Measurements from ENCODE around the gene COPG2.
"Not testable (repeated sequence)": the region's sequence is repeated elsewhere in the genome, so short reads cannot be mapped to it uniquely, and the experiment has no call there.

Gene COPG2

DNA sequence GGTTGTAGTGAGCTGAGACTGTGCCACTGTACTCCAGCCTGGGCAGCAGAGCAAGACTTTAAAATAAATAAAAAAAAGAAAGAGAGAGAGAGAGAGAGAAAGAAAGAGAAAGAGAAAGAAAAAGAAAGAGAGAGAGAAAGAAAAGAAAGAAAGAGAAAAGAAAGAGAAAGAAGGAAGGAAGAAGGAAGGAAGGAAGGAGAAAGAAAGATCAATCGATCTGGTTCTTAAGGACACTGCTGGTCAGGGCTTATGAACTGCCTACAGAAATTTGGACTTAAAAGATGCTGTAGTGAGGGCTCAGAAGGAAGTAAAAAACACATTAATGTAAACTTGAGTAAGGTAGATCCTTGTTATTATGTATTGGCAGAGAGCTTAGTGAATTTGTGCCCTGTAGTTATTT is 62.4 kb downstream of the COPG2 start:
- H3K4me3 ChIP-seq (ENCODE audit: low read depth, low read length), result no peak overlapping the region
- DNase-seq (ENCODE audit: low read depth), result no peak
- TF ChIP-seq, protein P1, sequence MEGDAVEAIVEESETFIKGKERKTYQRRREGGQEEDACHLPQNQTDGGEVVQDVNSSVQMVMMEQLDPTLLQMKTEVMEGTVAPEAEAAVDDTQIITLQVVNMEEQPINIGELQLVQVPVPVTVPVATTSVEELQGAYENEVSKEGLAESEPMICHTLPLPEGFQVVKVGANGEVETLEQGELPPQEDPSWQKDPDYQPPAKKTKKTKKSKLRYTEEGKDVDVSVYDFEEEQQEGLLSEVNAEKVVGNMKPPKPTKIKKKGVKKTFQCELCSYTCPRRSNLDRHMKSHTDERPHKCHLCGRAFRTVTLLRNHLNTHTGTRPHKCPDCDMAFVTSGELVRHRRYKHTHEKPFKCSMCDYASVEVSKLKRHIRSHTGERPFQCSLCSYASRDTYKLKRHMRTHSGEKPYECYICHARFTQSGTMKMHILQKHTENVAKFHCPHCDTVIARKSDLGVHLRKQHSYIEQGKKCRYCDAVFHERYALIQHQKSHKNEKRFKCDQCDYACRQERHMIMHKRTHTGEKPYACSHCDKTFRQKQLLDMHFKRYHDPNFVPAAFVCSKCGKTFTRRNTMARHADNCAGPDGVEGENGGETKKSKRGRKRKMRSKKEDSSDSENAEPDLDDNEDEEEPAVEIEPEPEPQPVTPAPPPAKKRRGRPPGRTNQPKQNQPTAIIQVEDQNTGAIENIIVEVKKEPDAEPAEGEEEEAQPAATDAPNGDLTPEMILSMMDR (IDR thresholded peaks at IDR 0.05; ENCODE audit: low read depth, low read length, missing control alignments), result no peak

DNA sequence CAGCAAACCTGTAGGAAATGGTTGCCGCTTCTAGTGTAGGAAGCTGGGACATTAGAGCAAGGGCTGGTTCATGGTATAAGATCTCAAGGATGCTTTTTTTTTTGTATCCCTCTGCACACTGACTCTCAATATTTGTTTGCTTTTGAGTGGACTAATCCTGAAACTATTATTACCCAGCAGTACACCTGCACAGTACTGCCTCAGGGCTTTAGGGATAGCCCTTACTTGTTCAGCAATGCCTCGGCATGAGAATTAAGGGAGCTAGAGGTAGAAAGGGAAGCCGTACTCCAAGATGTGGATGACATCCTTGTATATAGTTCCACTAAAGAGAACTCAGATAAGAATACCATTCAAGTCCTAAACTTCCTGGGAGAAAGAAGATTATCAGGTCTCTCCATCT is 70.5 kb downstream of the COPG2 start:
- DNase-seq (ENCODE audit: low read depth), result no peak
- H3K4me3 ChIP-seq (ENCODE audit: low read depth, low read length), result no peak overlapping the region
- TF ChIP-seq, protein P1 (IDR thresholded peaks at IDR 0.05; ENCODE audit: low read depth, low read length, missing control alignments), result no peak

DNA sequence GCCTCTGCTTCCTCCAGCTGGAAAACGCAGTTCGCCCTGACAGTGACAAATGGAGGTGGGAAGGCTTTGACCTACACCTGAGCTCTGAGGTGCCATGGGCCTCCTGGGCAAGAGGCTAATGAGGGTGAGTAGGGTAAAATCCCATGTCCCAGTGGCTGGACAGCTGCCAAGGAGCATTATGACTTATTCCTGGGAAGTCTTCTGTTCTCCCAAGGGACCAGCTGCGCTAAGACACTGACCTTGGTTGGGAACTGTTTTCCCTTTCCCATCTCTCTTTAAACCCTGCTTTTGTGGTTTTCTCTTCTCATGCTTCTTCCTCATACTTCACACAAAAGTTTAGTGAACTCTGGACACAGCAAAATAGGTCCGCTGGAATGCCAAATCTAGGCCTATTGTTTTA is 72.6 kb downstream of the COPG2 start:
- DNase-seq (ENCODE audit: low read depth), result no peak
- TF ChIP-seq, protein P1 (IDR thresholded peaks at IDR 0.05; ENCODE audit: low read depth, low read length, missing control alignments), result no peak

DNA sequence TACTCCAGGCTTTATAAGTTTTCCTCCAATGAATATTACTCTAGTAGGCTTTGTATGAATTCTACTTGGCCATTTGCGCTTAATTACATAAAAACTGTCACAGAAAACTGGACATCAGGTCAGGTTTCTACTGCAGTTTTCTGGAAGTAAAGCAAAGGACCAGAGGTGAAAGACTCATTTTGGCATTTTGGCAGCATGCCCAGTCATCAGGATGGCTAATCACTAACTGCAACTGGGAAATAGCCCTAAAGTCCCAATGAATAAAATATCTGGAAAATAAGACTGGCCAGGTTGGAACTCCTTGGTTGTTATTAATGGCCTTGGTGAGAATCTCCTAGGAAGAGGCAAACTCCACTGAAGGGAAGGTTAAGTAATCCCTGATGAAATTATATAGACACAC is 75.5 kb downstream of the COPG2 start:
- no peak for DNase-seq (ENCODE audit: low read depth)
- no peak overlapping the region for H3K4me3 ChIP-seq (ENCODE audit: low read depth, low read length)
- TF ChIP-seq, protein P1 (IDR thresholded peaks at IDR 0.05; ENCODE audit: low read depth, low read length, missing control alignments), result no peak

More for the DNA sequence above, 72.6 kb downstream of the COPG2 start:
- no peak overlapping the region for H3K4me3 ChIP-seq (ENCODE audit: low read depth, low read length)

DNA sequence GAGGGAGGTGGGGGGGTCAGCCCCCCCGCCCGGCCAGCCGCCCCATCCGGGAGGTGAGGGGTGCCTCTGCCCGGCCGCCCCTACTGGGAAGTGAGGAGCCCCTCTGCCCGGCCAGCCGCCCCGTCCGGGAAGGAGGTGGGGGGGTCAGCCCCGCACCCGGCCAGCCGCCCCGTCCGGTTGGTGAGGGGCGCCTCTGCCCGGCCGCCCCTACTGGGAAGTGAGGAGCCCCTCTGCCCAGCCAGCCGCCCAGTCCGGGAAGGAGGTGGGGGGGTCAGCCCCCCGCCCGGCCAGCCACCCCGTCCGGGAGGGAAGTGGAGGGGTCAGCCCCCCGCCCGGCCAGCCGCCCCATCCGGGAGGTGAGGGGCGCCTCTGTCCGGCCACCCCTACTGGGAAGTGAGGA is 77.1 kb downstream of the COPG2 start:
- H3K4me3 ChIP-seq (ENCODE audit: low read depth, low read length), result not testable (repeated sequence)

DNA sequence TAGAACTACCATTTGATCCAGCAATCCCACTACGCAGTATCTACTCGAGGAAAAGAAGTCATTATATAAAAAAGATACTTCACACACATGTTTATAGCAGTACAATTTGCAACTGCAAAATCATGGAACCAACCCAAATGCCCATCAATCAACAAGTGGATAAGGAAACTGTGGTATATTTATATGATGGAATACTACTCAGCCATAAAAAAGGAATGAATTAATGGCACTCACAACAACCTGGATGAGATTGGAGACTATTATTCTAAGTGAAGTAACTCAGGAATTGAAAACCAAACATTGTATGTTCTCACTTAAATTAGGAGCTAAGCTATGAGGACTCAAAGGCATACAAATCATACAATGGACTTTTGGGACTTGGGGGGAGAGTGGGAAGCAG is 82.6 kb downstream of the COPG2 start:
- DNase-seq (ENCODE audit: low read depth); H3K4me3 ChIP-seq (ENCODE audit: low read depth, low read length): not testable (repeated sequence)

More for the DNA sequence above, 77.1 kb downstream of the COPG2 start:
- not testable (repeated sequence) for DNase-seq (ENCODE audit: low read depth)

DNA sequence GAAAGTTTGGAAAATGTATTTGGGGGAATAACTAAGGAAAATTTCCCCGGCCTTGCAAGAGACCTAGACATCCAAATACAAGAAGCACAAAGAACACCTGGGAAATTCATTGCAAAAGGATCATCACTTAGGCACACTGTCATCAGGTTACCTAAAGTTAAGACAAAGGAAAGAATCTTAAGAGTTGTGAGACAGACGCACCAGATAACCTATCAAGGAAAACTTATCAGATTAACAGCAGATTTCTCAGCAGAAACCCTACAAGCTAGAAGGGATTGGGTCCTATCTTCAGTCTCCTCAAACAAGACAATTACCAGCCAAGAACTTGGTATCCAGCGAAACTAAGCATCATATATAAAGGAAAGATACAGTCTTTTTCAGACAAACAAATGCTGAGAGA is 93.4 kb downstream of the COPG2 start:
- H3K4me3 ChIP-seq (ENCODE audit: low read depth, low read length); DNase-seq (ENCODE audit: low read depth): not testable (repeated sequence)

DNA sequence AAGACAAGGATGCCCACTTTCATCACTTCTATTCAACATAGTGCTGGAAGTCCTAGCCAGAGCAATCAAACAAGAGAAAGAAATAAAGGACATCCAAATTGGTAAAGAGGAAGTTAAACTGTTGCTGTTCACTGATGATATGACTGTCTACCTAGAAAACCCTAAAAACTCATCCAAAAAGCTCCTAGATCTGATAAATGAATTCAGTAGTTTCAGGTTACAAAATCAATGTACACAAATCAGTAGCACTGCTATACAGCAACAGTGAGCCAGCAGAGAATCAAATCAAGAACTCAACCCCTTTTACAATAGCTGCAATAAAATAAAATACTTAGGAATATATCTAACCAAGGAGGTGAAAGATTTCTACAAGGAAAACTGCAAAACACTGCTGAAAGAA is 98.4 kb downstream of the COPG2 start:
- not testable (repeated sequence) for H3K4me3 ChIP-seq (ENCODE audit: low read depth, low read length); DNase-seq (ENCODE audit: low read depth)

DNA sequence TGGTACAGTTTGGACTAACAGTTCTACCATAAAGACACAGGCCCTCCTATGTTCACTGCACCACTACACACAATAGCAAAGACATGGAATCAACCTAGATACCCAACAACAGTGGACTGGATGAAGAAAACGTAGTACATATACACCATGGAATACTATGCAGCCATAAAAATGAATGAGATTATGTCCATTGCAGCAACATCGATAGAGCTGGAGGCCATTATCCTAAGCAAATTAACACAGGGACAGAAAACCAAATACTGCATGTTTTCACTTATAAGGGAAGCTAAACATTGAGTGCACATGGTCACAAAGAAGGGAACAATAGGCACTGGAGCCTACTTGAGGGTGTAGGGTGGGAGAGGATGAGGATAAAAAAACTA is 101.7 kb downstream of the COPG2 start:
- TF ChIP-seq, protein P1 (IDR thresholded peaks at IDR 0.05; ENCODE audit: low read depth, low read length, missing control alignments), result no peak
- DNase-seq (ENCODE audit: low read depth), result no peak

More for the DNA sequence above, 101.7 kb downstream of the COPG2 start:
- H3K4me3 ChIP-seq (ENCODE audit: low read depth, low read length), result no peak overlapping the region
